ENCODE results near the gene RASD2.
A peak's percentile ranks its signal among the peaks of the same experiment; 100 is the strongest.

The RASD2 gene

DNA sequence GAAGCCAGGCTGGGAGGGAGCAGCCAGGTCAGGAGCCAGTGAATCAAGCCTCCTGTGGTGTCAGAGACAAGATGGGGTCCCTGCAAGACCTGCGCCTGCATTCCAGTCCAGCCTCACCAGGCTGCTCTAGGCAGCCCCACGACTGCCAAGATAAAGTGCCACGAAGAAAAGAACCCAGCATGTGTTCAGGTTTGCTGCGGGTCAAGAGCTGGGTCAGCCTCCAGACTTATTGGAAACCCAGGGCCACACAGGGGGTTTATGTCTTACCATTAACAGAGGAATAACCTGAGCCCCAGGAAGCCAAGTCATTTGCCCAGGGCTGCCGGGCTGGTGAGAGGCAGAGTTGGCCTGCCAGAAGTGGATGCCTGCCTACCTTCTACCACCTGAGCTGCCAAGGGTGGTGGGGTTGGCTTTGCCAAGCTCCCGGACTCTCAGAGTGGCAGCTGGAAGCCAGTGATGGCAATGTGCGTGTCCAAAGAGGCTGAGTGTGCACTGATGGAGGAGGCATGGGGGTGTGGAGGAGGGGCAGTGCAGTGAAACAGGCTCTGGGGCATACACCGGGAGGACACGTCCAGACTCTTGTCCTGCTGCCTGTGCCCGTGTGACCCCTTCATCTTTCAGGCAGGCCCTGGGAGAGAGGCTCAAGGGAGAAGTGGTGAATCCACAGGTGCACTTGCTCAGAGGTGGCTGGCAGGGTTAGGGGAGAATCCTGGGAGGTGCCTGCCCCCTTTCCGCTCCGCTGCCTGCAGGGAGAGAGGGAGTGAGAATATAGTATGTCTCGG, 1.7 kb downstream of the RASD2 start:
- DNase-seq, result no peak

DNA sequence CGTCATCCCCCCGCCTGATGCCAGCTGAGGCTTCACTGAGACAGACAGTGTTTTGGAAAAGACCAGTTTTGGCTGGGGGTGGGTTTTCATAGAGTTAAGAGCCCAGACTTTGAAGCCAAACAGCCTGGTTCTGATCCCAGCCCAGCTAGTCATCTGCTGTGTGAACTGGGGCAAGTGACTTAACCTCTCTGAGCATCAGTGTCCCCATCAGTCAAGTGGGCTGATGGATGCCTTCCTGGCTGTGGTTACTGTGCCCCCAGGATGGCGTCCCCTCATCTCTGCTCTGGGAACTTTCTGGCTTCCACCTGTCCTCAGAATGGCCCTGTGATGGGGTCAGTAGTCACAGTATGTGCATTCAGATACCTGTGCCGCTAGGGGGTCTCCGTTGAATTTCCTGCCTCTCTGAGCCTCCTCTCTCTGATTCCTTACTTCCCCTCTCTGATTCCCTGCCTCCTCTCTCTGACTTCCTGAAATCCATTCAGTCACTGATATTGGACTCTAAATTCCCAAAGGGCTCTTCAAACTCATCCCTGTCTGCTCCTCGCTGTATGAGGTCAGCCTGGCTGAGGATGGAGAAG, 2.4 kb downstream of the RASD2 start:
- no peak for DNase-seq

DNA sequence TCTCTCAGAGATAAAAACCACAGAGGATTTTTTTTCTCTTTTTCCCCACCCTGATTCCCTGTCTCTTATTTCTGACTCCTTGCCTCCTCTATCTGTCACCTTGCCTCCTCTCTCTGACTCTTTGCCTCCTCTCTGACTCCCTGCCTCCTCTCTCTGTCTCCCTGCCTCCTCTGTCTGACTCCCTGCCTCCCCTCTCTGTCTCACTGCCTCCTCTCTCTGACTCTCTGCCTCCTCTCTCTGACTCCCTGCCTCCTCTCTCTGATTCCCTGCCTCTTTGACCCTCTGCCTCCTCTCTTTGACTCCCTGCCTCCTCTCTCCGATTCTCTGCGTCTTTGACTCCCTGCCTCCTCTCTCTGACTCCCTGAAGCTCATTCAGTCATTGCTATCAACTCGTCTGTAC, 3.1 kb downstream of the RASD2 start:
- DNase-seq, result no peak

DNA sequence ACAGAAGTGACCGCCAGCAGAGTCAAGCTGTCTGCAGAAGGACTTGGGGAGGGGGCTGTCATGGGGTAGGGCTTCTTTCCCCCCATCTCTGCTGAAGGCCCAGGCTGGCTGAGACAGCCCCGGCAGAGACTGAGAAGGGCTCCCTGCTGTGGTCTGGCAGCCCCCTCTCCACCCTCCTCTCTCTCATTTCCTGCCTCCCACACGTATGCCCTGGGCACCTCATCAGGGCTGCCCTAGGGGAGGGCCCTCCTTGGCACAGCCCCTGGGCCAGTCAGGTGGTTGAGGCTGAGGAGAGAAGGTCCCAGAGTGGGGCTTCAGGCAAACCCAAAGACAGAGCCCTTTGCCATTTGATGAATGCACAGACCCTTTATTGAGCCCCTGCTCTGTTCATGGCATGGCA, 3.6 kb downstream of the RASD2 start:
- no peak for DNase-seq

DNA sequence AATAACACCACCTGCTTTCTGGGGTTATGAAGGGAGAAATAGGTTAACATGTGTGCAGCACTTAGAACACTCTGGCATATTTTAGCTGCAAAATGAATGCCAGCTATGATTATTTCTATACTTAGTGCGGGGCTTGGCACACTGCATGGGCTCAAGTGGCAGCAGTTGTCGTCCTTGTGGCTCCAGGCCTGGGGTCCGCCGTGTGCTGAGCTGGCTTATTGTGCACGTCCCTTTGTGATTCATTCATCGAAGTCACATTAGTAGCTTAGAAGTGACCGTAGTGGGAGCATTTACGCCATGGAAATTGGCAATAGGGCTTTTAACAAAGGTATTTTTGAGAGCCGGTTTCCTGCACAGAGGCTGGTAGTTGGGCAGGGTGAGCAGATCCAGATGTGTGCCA, 4.2 kb downstream of the RASD2 start:
- no peak for DNase-seq

DNA sequence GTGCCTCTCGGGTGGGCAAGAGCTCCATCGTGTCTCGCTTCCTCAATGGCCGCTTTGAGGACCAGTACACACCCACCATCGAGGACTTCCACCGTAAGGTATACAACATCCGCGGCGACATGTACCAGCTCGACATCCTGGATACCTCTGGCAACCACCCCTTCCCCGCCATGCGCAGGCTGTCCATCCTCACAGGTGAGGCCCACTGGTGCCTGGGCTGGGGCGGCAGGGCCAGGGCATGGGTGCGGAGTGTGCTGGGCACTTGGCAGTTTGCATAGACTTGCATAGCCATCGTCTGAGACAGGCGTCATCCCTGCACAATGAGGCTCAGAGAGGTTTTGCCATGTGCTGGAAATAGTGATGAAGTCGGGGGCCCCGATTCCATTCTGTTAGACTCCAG, 6.3 kb downstream of the RASD2 start:
- no peak for DNase-seq

DNA sequence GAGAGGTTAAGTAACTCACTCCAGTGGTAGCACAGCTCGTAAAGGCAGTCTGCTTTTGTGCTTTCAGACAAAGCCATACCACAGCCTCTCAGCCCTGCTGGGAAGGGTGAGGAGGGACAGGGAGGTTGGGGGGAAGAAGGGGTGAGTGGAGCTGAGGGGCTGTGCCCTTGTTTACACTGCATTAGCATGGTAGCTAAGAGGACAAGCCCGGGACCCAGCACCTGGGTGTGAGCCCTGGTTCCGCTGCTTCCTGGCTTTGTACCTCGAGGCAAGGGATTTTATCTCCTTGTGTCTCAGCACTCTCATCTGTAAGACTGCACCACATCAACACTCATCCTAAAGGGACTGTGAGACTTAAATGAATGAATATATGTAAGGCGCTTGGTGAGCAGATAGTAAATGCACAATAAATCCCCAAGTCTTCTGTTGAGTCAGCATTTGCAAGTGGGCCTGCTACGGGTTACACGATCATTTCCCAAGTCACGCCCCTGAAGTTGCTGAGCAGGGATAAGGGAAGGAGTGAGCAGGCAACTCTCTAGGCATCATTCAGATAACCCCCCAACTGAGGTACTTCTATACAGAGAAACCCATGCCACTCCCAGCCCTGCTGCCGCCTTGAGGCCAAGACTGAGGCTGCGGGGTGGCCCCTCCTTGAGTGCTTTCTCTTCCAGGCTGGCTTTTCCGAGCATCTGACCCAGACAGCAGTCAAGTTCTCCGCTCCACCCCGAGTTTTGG, 7.5 kb downstream of the RASD2 start:
- no peak for DNase-seq

DNA sequence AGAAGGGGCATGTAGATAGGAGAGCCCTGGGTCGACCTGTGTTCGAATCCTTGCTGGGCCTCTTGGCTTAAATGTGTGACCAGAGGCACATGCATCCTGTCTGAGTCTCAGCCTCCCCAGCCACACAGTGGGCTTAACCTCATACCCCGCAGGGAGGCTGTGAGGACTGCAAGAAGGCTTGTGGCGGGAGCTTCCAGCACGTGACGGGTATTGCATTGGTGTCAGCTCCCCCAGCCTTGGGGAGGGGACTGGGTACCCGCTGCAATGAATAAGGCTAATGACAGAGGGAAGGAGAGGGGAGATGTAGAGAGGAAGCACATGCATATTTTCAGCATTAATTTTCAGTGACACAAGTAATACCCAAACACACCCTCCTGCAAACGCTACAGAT, 8.1 kb downstream of the RASD2 start:
- DNase-seq, result no peak

DNA sequence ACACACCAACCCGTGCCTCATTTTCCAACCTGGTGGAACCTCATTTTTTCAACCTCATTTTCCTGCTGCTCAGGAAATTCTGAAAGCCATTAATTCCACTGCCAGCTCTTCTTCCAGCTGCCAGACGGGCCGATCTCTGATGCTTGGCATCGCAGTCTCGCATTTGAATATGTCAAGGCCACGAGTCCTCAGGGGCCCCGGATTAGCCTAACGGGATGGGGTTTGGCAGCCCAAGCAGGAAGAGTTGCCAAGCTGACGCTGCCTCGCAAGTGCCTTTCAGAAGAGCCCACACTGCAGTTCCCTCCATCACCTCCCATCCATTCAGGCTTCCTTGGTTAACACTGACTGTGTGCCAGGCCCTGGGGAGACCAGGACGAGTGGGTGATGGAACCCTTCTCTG, 8.7 kb downstream of the RASD2 start:
- no peak for DNase-seq

DNA sequence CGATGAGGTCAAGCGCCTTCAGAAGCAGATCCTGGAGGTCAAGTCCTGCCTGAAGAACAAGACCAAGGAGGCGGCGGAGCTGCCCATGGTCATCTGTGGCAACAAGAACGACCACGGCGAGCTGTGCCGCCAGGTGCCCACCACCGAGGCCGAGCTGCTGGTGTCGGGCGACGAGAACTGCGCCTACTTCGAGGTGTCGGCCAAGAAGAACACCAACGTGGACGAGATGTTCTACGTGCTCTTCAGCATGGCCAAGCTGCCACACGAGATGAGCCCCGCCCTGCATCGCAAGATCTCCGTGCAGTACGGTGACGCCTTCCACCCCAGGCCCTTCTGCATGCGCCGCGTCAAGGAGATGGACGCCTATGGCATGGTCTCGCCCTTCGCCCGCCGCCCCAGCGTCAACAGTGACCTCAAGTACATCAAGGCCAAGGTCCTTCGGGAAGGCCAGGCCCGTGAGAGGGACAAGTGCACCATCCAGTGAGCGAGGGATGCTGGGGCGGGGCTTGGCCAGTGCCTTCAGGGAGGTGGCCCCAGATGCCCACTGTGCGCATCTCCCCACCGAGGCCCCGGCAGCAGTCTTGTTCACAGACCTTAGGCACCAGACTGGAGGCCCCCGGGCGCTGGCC, 11.0 kb downstream of the RASD2 start:
- DNase-seq, result no peak

DNA sequence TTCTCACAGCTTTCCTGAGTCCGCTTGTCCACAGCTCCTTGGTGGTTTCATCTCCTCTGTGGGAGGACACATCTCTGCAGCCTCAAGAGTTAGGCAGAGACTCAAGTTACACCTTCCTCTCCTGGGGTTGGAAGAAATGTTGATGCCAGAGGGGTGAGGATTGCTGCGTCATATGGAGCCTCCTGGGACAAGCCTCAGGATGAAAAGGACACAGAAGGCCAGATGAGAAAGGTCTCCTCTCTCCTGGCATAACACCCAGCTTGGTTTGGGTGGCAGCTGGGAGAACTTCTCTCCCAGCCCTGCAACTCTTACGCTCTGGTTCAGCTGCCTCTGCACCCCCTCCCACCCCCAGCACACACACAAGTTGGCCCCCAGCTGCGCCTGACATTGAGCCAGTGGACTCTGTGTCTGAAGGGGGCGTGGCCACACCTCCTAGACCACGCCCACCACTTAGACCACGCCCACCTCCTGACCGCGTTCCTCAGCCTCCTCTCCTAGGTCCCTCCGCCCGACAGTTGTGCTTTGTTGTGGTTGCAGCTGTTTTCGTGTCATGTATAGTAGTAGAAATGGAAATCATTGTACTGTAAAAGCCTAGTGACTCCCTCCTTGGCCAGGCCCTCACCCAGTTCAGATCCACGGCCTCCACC, 11.7 kb downstream of the RASD2 start:
- DNase-seq, result peak; percentile 77

DNA sequence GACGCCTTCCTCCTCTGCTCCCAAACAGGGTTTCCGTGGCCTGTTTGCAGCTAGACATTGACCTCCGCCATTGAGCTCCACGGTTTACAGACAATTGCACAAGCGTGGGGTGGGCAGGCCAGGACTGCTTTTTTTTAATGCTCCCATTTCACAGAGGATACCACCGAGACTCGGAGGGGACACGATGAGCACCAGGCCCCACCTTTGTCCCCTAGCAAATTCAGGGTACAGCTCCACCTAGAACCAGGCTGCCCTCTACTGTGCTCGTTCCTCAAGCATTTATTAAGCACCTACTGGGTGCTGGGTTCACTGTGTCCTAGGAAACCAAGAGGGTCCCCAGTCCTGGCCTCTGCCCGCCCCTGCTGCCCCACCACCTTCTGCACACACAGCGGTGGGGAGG, 12.2 kb downstream of the RASD2 start:
- no peak for DNase-seq

DNA sequence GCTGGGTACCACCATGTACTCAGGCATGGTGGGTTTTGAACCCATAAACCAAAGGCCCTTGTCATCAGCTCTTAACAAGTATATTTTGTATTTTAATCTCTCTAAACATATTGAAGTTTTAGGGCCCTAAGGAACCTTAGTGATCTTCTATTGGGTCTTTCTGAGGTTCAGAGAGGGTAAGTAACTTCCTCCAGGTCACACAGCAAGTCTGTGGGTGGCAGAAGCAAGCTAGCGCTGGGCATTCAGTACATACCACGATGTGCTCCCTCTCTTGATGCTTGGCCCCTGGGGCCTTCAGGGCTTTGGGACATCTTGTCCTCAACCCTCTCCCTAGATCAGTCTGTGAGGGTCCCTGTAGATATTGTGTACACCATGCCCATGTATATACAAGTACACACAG, 12.7 kb downstream of the RASD2 start:
- DNase-seq, result no peak

DNA sequence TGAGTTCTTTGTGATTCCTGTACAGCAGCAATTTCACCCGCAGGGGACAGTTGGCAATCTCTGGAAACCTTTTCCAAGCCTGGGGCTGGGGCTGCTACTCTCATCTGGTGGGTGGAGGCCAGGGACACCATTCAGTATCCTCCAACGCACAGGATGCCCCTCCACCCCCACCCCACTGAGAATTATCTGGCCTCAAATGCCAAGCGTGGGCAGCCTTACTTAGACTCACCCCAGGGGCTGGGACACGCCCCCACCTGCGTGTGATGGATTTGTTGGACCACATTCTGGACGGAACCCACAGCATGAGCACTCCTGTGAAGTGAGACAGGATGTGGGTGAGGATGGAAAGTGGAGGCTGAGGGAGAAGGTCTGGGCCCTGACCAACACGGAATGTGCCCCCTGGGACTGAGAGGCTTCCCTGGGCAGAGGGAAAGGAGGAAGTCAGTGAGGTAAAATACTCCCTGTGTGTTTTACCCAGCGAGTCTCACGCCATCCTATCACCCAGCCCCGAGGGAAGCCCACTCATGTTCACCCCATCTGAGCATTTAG, 13.7 kb downstream of the RASD2 start:
- DNase-seq, result no peak

DNA sequence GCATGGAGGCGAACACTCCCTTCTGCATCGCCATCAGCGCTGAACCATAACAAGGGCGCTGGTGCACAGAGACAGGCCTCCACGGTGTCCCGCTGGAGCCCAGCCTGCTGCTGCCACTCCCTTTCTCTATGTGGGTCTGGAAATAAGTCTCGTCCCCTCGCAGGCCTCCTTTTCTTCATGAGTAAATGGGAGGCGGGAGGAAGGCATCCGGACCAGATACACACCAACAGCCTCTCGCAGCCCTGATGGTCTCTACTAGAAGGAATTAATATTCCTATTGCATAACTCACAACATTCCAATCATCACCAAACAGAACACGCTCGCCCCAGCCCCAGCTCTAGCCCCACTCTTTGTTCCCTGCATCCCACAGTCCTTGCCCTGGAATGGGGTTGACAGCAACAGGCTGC, 14.9 kb downstream of the RASD2 start:
- DNase-seq, result no peak

DNA sequence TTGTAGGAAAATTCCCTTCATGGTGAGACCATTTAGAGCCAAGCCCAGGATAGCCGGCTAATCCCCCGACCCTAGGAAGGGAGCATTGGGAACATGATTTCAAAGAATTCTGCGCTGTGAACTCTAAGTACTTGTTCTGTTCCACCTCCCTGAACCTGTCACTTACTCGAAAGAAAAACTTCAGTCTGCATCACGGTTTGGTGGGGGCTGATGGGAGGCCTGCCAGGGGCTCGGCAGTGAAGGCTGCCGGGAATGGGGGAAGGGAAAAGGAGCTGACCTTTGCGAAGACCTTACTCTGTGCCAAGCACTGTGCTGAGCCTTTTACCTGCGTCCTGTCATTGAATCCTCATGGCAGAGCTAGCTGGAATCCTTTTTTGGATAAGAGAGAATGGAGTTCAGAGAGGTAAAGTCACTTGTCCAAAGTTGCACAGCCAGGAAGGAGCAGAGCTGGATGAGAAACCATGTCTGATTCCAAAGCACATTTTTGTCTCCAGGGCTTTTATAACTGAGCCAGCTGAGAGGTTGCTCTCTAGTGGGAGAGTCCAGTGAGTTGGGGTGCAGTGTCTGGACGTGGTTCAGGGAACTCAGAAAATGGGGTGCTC, 15.4 kb downstream of the RASD2 start:
- no peak for DNase-seq

DNA sequence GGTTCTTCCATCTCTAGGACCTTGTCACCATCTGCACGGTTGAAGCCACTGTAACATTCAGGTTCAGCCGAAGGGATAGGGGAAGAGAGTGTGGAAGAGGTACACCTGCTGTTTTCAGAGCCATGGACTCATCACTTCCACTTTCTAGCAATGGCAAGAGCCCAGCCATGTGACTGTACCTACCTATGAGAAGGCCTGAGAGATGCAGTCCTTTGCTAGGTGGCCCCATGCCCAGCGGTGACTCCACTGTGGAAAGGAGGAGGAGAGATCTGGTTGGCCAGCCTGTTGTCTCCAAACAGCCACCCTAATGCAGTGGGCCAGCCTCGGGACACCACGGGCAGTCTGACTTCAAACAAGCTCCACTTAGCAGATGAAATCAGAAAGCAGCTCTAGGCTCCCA, 16.0 kb downstream of the RASD2 start:
- DNase-seq, result no peak

DNA sequence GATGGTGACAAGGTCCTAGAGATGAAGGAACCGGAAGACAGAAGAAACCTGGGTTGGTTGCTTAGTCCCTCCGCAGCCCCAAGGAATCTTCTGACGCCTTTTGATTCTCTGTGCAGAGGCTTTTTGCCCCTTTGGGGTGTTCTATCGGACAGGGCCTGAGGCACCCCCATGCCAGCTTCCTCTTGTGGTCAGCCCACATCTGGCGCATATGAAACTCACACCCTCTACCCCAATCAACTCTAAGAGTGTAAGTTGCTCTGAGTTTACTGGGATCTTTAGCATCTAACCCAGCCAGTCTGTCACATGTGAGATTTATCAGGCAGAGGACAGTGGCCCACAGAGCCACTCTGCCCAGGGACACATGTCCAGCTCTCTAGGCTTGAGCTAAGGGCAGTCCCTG, 17.4 kb downstream of the RASD2 start:
- DNase-seq, result no peak

DNA sequence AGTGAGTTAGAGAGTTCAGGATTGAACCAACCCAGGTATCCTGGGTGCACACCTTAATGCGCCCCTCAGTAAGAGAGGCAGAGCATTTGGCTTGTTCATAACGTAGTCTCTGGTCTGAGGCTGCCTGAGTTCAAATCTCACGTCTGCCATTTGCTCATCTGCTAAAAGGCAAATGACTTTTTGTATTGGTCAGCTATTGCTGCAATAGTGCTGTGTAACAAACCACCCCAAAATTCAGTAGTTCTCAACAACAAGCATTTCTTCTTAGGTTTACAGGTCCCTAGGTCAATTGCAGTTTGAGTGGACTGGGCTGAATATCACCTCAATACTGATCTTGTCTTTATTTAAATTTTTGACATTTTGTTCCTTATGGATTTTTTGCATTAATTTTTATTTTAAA, 18.1 kb downstream of the RASD2 start:
- no peak for DNase-seq

DNA sequence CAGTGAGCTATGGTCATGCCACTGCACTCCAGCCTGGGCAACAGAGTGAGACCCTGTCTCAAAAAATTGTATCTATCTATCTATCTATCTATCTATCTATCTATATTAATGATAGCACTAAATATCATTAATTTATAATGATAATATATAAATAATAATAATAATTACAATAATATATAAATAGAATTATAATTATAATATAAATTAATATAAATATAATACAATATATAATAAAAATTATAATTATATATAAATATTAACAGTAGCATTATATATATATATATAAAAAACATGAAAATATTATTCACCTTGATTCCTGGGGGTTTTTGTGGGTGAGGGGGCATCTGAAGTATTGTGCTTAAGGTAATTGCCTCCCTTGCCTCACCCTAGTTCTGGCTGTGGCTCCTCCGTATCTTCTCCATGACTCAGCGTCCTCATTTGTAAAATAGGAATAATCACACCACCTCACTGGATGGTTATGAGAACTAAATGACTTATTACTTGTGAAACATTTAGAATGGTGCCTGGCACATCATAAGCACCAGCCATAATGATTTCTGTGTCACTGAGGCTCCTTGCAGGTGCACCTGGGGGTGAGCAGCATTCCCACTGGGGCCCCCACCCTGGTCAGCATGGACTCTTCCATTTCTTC, 18.8 kb downstream of the RASD2 start:
- no peak for DNase-seq

DNA sequence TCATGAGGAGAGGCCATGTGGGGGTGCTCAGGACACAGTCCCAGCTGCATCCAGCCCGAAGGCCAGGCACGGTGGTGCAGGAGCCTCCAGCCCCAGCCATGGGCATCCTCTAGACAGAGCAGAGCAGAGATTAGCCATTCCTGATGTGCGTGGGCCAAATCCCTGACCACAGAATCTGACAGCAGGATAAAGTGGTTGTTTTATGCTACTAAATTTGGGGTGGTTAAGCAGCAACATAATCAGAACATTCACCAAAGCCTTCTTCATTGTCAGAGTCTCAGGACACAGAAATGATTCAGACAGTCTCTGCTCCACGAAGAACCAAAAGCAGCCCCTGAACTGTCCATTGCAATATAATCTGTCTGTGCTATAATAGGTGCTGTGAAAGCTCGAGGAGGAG, 19.7 kb downstream of the RASD2 start:
- DNase-seq, result no peak

DNA sequence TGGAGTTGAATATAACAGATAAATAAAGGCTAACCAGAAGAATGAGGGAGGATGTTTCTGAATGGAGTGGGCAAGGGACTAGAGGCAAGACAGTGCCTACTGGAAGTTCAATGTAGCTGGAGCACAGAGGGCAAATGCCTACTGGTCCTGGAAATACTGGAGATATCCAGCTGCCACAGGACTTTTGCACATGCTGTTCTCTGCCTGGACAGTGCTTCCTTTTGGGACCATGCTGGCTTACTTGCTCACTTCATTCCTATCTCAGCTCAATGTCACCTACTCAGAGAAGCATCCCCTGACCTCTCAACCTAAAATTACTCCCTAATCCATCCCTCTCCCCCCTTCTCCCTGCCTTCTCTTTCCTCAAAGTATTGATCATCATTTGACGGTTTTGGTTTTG, 20.2 kb downstream of the RASD2 start:
- DNase-seq, result no peak
